PC-3 (cell line): ENCODE data around the gene NOS2.

ENCODE experiments used
- CTCF ChIP-seq: fragments of 300-600 bp; sonication (generic); conservative IDR thresholded peaks from 2 replicates; pipeline ENCODE4 v1.5.1; 2017; ENCODE audit warnings: antibody characterized with exemption, low read depth, mild to moderate bottlenecking, low read length
- EZH2 ChIP-seq: fragments of 300-600 bp; sonication (generic); IDR thresholded peaks from one replicate; pipeline ENCODE4 v1.6.1; 2017; ENCODE audit warnings: antibody characterized with exemption, mild to moderate bottlenecking, low read length; ENCODE audit not compliant: unreplicated experiment

GRCh38 chr17:27846042-27846655, 45.8 kb upstream of the NOS2 start:
- no peak for TF ChIP-seq CTCF
- TF ChIP-seq EZH2: no peak
